HepG2 (cell line): ENCODE results near the gene SIX5. TPM values are rescaled to one million over a fixed set of nuclear protein-coding genes. Genes with fewer than 3 reads are reported as not detected.

ENCODE experiments used
- ATF1 ChIP-seq: IDR thresholded peaks from 2 replicates; pipeline ENCODE4 v1.6.1; 2016; ENCODE audit warnings: mild to moderate bottlenecking, control low read depth
- CEBPG ChIP-seq: IDR thresholded peaks from 2 replicates; pipeline ENCODE4 v1.6.1; 2016
- ELF1 ChIP-seq: sonication (generic); formaldehyde crosslinking; IDR thresholded peaks from 2 replicates; pipeline ENCODE4 v1.4.0; 2020; ENCODE audit warnings: missing genetic modification reagents
- GATAD2A ChIP-seq: IDR thresholded peaks from 2 replicates; pipeline ENCODE4 v1.6.1; 2016
- GMEB1 ChIP-seq: sonication (generic); formaldehyde crosslinking; IDR thresholded peaks from 2 replicates; pipeline ENCODE4 v1.5.1; 2020; ENCODE audit warnings: missing genetic modification reagents, mild to moderate bottlenecking, borderline replicate concordance
- NCOR1 ChIP-seq: fragments of 200-600 bp; sonication (generic); IDR thresholded peaks from 2 replicates; pipeline ENCODE4 v1.7.0; 2017; ENCODE audit warnings: antibody characterized with exemption, low read length, borderline replicate concordance
- NR2F1 ChIP-seq, 2 experiments: fragments of 450-650 bp in 1 of 2; formaldehyde crosslinking in 1 of 2; IDR thresholded peaks; 2 replicates each; pipeline versions ENCODE4 v1.5.0 to v1.6.1; 2016 to 2020; ENCODE audit warnings: mild to moderate bottlenecking in 1 of 2, missing compliant biosample characterization in 1 of 2, missing genetic modification reagents in 1 of 2, moderate library complexity in 1 of 2
- REL ChIP-seq: sonication (generic); formaldehyde crosslinking; conservative IDR thresholded peaks from 2 replicates; pipeline ENCODE4 v1.8.0; 2022; ENCODE audit warnings: mild to moderate bottlenecking, missing genetic modification reagents, moderate library complexity
- SP4 ChIP-seq: sonication (generic); formaldehyde crosslinking; IDR thresholded peaks from 2 replicates; pipeline ENCODE4 v1.8.1; 2023; ENCODE audit warnings: mild to moderate bottlenecking, missing genetic modification reagents
- SP5 ChIP-seq: IDR thresholded peaks from 2 replicates; pipeline ENCODE4 v1.6.1; 2016; ENCODE audit warnings: low read depth, borderline replicate concordance
- TARDBP ChIP-seq: sonication (generic); formaldehyde crosslinking; IDR thresholded peaks from 2 replicates; pipeline ENCODE4 v1.8.0; 2022; ENCODE audit warnings: mild to moderate bottlenecking, missing genetic modification reagents
- XRCC5 ChIP-seq: fragments of 200-400 bp; formaldehyde crosslinking; optimal IDR thresholded peaks from 2 replicates; pipeline ENCODE3; 2017; ENCODE audit warnings: mild to moderate bottlenecking, low read length
- ZNF143 ChIP-seq: sonication (generic); formaldehyde crosslinking; IDR thresholded peaks from 2 replicates; pipeline ENCODE4 v1.4.0; 2020; ENCODE audit warnings: missing genetic modification reagents
- ZNF280D ChIP-seq: sonication (generic); formaldehyde crosslinking; IDR thresholded peaks from 2 replicates; pipeline ENCODE4 v1.5.1; 2020; ENCODE audit warnings: mild to moderate bottlenecking, missing genetic modification reagents
- polyA plus RNA-seq, 8 experiments: library from polyadenylated mRNA; depleted of rRNA in 3 of 8; stranded (reverse) in 7 of 8; unstranded in 1 of 8; fragments of >200 nt; fragmentation: Illumina TruSeq in 4 of 8; extraction: Trizol in 4 of 8; gene quantifications; 2 replicates each; pipeline versions ENCODE4 v1.2.1 to v1.2.3, GENCODE V29; 2011 to 2016; ENCODE audit warnings: low read depth in 4 of 8, missing spikeins in 1 of 8, mixed read lengths in 1 of 8; ENCODE audit not compliant: insufficient read depth in 1 of 8
- total RNA-seq, 5 experiments: library from RNA; depleted of rRNA; stranded (reverse); fragments of >200 nt; fragmentation: Illumina TruSeq; extraction: Trizol; gene quantifications; 2 replicates each; pipeline ENCODE4 v1.2.3, GENCODE V29; 2016; ENCODE audit warnings: low read depth in 1 of 5
- TF ChIP-seq, protein P1 (sequence below): sonication (generic); formaldehyde crosslinking; conservative IDR thresholded peaks from 2 replicates; pipeline ENCODE4 v1.5.0; 2020; ENCODE audit warnings: missing genetic modification reagents
- TF ChIP-seq, protein P2 (sequence below): sonication (generic); formaldehyde crosslinking; conservative IDR thresholded peaks from 2 replicates; pipeline ENCODE4 v1.4.0; 2020; ENCODE audit warnings: missing genetic modification reagents
- TF ChIP-seq, protein P3 (sequence below): sonication (generic); formaldehyde crosslinking; IDR thresholded peaks from 2 replicates; pipeline ENCODE4 v1.5.1; 2020; ENCODE audit warnings: mild to moderate bottlenecking, missing genetic modification reagents, borderline replicate concordance

The SIX5 gene
- total and polyA plus RNA-seq, 2 of the 13 experiments (the other 11 are each of a cell fraction or from before 2014, with no cell fraction given) = 7.7 to 10.5 TPM

- peak; percentile 18 for TF ChIP-seq XRCC5
- TF ChIP-seq ELF1 = peak; percentile 74
- no peak for TF ChIP-seq CEBPG (CRISPR knock-in tag)
- TF ChIP-seq TARDBP = no peak
- 0 out of 2 replicates have a peak, but pooled peaks have one; percentile 37 for TF ChIP-seq GMEB1 (CRISPR knock-in tag)
- TF ChIP-seq, protein P1, sequence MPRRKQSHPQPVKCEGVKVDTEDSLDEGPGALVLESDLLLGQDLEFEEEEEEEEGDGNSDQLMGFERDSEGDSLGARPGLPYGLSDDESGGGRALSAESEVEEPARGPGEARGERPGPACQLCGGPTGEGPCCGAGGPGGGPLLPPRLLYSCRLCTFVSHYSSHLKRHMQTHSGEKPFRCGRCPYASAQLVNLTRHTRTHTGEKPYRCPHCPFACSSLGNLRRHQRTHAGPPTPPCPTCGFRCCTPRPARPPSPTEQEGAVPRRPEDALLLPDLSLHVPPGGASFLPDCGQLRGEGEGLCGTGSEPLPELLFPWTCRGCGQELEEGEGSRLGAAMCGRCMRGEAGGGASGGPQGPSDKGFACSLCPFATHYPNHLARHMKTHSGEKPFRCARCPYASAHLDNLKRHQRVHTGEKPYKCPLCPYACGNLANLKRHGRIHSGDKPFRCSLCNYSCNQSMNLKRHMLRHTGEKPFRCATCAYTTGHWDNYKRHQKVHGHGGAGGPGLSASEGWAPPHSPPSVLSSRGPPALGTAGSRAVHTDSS = no peak
- TF ChIP-seq, protein P2, sequence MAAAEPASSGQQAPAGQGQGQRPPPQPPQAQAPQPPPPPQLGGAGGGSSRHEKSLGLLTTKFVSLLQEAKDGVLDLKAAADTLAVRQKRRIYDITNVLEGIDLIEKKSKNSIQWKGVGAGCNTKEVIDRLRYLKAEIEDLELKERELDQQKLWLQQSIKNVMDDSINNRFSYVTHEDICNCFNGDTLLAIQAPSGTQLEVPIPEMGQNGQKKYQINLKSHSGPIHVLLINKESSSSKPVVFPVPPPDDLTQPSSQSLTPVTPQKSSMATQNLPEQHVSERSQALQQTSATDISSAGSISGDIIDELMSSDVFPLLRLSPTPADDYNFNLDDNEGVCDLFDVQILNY (CRISPR knock-in tag) = 0 out of 2 replicates have a peak, but pooled peaks have one; percentile 15
- TF ChIP-seq, protein P3, sequence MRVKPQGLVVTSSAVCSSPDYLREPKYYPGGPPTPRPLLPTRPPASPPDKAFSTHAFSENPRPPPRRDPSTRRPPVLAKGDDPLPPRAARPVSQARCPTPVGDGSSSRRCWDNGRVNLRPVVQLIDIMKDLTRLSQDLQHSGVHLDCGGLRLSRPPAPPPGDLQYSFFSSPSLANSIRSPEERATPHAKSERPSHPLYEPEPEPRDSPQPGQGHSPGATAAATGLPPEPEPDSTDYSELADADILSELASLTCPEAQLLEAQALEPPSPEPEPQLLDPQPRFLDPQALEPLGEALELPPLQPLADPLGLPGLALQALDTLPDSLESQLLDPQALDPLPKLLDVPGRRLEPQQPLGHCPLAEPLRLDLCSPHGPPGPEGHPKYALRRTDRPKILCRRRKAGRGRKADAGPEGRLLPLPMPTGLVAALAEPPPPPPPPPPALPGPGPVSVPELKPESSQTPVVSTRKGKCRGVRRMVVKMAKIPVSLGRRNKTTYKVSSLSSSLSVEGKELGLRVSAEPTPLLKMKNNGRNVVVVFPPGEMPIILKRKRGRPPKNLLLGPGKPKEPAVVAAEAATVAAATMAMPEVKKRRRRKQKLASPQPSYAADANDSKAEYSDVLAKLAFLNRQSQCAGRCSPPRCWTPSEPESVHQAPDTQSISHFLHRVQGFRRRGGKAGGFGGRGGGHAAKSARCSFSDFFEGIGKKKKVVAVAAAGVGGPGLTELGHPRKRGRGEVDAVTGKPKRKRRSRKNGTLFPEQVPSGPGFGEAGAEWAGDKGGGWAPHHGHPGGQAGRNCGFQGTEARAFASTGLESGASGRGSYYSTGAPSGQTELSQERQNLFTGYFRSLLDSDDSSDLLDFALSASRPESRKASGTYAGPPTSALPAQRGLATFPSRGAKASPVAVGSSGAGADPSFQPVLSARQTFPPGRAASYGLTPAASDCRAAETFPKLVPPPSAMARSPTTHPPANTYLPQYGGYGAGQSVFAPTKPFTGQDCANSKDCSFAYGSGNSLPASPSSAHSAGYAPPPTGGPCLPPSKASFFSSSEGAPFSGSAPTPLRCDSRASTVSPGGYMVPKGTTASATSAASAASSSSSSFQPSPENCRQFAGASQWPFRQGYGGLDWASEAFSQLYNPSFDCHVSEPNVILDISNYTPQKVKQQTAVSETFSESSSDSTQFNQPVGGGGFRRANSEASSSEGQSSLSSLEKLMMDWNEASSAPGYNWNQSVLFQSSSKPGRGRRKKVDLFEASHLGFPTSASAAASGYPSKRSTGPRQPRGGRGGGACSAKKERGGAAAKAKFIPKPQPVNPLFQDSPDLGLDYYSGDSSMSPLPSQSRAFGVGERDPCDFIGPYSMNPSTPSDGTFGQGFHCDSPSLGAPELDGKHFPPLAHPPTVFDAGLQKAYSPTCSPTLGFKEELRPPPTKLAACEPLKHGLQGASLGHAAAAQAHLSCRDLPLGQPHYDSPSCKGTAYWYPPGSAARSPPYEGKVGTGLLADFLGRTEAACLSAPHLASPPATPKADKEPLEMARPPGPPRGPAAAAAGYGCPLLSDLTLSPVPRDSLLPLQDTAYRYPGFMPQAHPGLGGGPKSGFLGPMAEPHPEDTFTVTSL (CRISPR knock-in tag) = no peak
- TF ChIP-seq ATF1 (CRISPR knock-in tag) = no peak
- TF ChIP-seq NCOR1 = peak; percentile 40; the same call in 1 of the 2 replicates
- TF ChIP-seq ZNF143 (CRISPR knock-in tag) = no peak
- no peak for TF ChIP-seq NR2F1 (CRISPR knock-in tag; IDR thresholded peaks at IDR 0.05)
- no peak for TF ChIP-seq REL (CRISPR knock-in tag)
- TF ChIP-seq ZNF280D (CRISPR knock-in tag) = no peak
- peak; percentile 58; the same call in 1 of the 2 replicates for TF ChIP-seq SP5 (CRISPR knock-in tag)
- TF ChIP-seq GATAD2A = no peak
- TF ChIP-seq SP4 = peak; percentile 93
Measured at GRCh38 chr19:45792470-45793177, 23.6 kb upstream of the SIX5 start, which contains the start of gene DMWD (continued).
